GM04504 (cell line): ENCODE results near the gene RNF126.
"Not testable (repeated sequence)": the region's sequence is repeated elsewhere in the genome, so short reads cannot be mapped to it uniquely, and the experiment has no call there.

ENCODE experiments used
- DNase-seq: peaks from one replicate; pipeline ENCODE4 v3.0.0-alpha.2; 2012; ENCODE audit warnings: low read depth

The RNF126 gene

GRCh38 chr19:611481-611868 lies 51.5 kb downstream of the RNF126 start:
- peak; percentile 70 for DNase-seq

- DNase-seq, result no peak
These were observed 52.1 kb downstream of the RNF126 start for GRCh38 chr19:610801-611480.

GRCh38 chr19:610071-610800 lies 52.8 kb downstream of the RNF126 start:
- DNase-seq, result no peak

GRCh38 chr19:609004-609346 lies 54.0 kb downstream of the RNF126 start:
- no peak for DNase-seq

- DNase-seq, result no peak
These were observed 54.6 kb downstream of the RNF126 start for GRCh38 chr19:608155-609003.

GRCh38 chr19:607301-608154 lies 55.5 kb downstream of the RNF126 start:
- DNase-seq, result no peak

- not testable (repeated sequence) for DNase-seq
These were observed 57.7 kb downstream of the RNF126 start for GRCh38 chr19:605061-605971.

GRCh38 chr19:604355-604754 lies 58.7 kb downstream of the RNF126 start:
- no peak for DNase-seq

GRCh38 chr19:603779-604178 lies 59.2 kb downstream of the RNF126 start:
- not testable (repeated sequence) for DNase-seq

GRCh38 chr19:603302-603639 lies 59.7 kb downstream of the RNF126 start:
- DNase-seq, result not testable (repeated sequence)

- no peak for DNase-seq
These were observed 60.4 kb downstream of the RNF126 start for GRCh38 chr19:602391-603301.

GRCh38 chr19:601790-602189 lies 61.2 kb downstream of the RNF126 start:
- DNase-seq, result no peak

- no peak for DNase-seq
These were observed 61.7 kb downstream of the RNF126 start for GRCh38 chr19:601310-601709.
